ENCODE results near the gene FADS2.

- TF ChIP-seq EZH2phosphoT487 (IDR thresholded peaks at IDR 0.05; ENCODE audit: insufficient read depth, low read depth), result no peak
- no peak for TF ChIP-seq EZH2 (IDR thresholded peaks at IDR 0.05; ENCODE audit: insufficient read depth, poor library complexity, severe bottlenecking)
These were observed 10.5 kb upstream of the FADS2 start for GRCh38 chr11:61817471-61818202.

Measured in GM23248 (cell line).